ENCODE measurements around the gene PRRG2. TPM values are rescaled to one million over a fixed set of nuclear protein-coding genes. Genes with fewer than 3 reads are reported as not detected.

The PRRG2 gene
- total RNA-seq, 1 donor from 2014 or later = 0.76 TPM

DNA sequence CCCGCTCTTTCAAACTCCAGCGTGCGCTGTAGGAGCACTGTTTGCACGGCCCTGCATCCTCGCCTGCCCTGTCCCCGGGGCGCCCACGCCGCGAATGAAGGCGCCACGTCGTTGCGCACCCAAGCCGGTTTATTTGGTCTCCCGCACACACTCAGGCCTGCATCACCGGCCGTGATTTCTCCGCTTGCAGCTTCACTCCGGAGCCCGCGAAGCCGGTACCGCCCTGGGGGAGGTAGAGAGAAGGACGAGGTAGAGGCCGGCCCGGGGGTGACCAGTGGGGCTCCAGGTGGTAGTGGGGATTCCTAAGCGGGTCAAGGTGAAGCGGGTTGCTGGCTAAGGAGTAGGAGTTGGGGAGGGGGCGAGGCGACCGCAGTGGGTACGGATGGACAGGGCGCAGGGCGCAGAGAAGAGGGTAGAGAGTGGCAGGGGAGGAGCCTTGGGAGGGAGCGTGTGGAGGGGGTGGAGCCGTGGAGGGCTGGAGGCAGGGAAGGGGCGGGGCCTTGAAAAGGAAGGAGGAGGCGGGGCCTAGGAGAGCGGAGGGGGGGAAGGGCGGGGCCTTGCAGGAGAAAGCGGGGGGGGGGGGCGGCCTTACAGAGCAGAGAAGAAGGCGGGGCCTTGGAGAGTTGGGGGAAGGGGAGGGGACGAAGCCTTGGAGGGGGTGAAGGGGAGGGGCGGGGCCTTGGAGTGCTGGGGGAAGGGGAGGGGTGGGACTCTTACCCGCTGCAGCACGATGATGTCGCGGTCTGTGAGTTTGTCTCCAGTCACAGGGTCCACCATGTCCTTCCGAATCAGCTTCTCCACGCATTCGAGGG, 25.3 kb upstream of the PRRG2 start:
- DNase-seq (ENCODE audit: missing footprints) (no peak), ATAC-seq (peak; percentile 37)
- intact Hi-C loops (cut with DNase I) = no loop called here

DNA sequence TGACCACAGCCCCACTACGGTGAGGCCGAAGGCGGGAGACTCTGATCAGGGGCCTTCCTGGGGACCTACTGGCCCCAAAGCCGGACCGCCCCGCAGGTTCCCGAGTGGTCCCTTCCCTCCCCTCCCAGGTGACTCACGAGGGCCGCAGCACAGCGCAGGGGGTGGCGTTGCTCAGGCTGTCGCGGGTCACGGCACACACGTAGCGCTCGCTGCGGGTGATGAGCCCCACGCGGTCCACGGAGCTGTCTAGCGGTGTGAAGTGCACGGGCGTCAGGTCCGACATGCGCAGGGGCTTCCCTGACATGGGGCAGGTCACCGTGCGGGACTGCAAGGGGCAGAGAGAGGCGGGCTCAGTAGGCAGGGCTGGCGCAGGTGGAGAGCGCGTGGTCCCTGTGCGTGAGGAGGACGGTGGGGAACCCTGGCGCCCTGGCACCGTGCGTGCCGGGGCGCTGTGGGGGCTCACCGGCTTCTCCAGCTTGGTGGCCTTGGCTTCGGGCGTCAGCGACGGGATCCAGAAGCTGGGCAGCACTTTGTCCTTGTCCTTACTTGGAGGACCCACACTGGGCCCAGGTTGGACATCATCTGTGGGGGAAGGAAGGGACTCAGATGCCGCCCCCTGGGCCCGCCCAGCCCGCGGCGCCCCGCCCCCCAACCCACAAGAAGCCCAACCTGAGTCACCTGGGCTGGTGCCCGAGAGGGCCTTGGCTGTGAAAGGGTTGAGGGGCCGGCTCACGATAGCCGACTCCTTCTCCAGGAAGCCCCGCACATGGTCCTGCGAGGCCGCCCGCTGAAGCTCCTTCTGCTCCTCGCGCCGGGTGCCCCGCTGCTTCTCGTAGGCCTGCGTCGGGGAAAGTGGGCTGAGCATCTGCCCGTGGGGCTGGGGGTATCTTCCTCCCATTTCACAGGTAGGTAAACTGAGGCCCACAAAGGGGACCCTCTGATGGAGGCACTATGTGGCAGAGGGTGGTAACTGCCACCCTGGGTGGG, 24.4 kb upstream of the PRRG2 start:
- intact Hi-C loops (cut with DNase I) = no loop called here
- no peak for DNase-seq (ENCODE audit: missing footprints)
- ATAC-seq = no peak

DNA sequence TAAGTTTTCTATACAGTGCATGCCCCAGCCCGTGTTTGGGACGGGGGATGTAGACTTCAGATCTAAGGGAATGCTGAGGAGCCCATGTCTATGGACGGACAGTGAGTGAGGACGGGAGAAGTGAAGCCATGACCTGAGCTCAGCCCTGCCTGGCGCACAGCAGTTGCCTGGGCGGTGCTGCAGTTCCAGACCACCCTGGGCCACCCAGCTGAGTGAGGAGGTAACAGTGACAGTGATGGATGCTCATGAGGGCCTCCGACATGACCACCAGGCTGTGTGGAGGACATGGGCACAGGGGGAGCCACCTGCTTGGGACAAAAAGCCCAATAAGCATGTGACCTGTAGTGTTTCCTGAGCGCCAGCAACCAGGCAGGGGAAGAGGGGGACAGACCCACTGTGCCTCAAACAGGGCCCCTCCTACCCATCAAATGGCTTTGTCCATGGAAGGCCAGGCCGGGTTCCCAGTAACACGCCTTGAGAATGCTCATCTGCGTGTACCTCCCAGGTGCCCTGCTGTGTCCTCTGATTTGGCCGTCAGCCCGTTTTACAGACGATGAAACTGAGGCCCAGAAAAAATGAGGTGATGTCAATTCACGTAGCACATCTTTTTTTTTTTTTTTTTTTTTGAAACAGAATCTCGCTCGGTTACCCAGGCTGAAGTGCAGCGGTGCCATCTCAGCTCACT, 23.3 kb upstream of the PRRG2 start:
- ATAC-seq = no peak

DNA sequence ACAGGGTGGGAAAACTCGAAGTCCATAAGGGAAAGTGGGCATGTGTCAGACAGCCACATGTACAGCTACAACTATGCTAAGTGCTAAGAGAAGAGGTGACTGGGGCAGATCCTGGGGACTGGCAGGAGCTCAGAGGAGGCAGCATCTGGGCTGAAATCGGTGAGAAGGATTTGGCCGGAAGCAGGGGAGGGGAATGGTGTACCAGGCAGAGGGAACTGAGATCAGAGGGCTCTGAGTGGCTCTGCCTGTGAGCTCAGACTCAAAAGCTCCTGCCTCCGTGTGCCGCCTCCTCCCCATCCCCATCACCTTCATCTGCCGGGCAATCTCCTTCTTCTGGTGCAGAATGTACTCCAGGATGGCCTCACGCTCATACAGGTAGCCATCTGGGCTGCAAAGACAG, 22.5 kb upstream of the PRRG2 start:
- intact Hi-C loops (cut with DNase I) = no loop called here

More for the DNA sequence above, 23.3 kb upstream of the PRRG2 start:
- DNase-seq (ENCODE audit: missing footprints) = no peak
- intact Hi-C loops (cut with DNase I) = no loop called here

DNA sequence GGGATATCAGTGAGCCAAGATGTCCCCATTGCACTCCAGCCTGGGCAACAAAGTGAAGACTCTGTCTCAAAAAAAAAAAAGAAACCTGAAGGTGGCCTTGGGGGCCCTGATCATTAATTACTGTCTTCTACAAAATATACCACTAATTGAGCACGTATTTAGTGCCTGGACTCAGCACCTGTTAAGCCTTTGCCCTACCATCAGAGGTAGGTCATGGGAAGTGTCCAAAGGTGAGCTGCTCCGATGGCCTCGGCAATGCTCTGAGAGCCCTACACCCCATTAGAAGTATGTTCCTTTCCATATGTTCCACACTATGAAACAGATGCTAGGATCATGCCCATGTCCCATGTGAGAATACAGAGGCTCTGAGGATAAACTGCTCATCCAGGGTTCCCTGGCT, 21.7 kb upstream of the PRRG2 start:
- ATAC-seq (no peak), DNase-seq (ENCODE audit: missing footprints) (no peak)
- intact Hi-C loops (cut with DNase I) = no loop called here

More for the DNA sequence above, 22.5 kb upstream of the PRRG2 start:
- no peak for DNase-seq (ENCODE audit: missing footprints)
- ATAC-seq = no peak

DNA sequence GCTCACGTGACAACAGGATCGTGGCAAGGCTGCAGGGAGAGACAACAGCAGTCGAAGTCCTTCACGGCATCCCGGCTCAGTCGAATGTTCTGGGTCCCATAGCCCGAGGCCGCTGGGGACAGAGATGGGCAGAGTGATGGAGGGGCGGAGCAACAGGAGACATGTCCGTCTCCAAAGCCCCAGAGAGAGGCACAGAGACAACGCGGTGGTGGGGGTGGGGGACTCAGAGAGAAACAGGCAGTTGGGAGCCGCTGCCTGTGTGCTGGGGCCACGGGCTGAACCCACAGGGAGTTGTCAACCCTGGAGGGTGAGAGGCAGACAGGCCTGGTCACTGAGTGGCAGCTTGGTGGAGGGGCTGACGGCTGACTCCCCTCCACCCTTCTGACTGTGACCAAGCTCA, 21.2 kb upstream of the PRRG2 start:
- DNase-seq (ENCODE audit: missing footprints) (no peak), ATAC-seq (peak; percentile 12)
- intact Hi-C loops (cut with DNase I) = loop anchor here (10.0 kb wide), 1 partner anchor 335 kb away; no protein-coding TSS in a partner anchor

DNA sequence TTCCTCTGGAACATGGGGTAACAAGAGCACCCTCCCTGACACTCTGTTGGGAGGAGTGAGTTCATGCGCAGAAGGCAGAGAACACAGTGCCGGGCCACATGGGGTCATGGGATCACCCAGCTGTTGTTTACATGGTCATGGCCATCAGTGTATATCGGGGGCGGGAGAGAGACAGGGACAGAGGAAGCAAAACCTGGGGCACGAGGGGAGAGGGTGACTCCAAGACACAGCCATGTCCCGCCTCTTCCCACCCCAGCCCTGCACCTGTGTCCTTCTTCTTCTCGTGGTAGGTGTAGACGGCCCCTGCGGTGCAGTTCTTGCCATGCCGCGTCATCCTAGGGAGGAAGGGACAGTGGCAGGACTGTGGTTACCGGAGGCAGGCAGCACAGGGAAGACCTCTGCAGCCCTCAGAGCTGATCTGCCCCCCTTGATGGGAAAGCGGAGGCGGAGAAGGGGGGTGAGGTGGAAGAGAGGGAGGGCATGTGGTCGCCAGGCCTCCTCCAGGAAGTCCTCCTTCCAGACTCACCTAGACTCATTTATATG, 20.7 kb upstream of the PRRG2 start:
- DNase-seq (ENCODE audit: missing footprints) = no peak
- intact Hi-C loops (cut with DNase I) = loop anchor here (10.0 kb wide), 1 partner anchor 336 kb away; no protein-coding TSS in a partner anchor
- peak; percentile 50 for ATAC-seq

DNA sequence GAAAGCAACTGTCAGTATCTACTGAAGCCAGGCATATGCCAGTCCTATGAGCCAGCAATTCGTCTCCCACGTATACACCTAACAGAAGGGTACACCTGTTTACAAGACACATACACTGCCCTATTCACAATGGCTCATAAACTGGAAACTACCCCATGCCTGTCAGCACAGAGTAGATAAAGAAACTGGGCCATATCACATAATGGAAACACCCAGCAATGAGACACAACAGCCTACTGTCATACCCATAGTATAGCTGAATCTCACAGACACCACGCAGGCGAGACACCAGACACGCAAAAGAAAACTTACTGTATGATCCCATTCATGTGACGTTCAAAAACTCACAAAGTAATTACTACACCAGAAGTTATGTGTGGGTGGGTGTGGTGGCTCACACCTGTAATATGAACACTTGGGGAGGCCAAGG, 16.5 kb upstream of the PRRG2 start:
- ATAC-seq = no peak
- no peak for DNase-seq (ENCODE audit: missing footprints)
- intact Hi-C loops (cut with DNase I) = loop anchor here (10.0 kb wide), 1 partner anchor 340 kb away; no protein-coding TSS in a partner anchor

DNA sequence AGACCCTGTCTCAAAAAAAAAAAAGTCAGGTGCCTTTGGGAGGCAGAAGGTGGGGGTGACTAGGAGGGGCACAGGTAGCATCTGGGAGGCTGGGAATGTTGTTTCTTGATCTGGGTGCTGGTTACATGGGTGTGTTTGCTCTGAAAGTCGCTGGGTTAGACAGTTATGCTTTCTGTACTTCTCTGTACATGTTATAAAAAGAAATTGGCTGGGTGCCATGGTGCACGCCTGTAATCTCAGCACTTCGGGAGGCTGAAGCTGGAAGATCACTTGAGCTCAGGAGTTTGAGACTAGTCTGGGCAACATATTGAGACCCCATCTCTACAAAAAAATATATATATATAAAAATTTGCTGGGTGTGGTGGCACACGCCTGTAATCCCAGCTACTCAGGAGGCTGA, 15.9 kb upstream of the PRRG2 start:
- no peak for DNase-seq (ENCODE audit: missing footprints)
- intact Hi-C loops (cut with DNase I) = loop anchor here (10.0 kb wide), 1 partner anchor 340 kb away; no protein-coding TSS in a partner anchor
- peak; percentile 64 for ATAC-seq

DNA sequence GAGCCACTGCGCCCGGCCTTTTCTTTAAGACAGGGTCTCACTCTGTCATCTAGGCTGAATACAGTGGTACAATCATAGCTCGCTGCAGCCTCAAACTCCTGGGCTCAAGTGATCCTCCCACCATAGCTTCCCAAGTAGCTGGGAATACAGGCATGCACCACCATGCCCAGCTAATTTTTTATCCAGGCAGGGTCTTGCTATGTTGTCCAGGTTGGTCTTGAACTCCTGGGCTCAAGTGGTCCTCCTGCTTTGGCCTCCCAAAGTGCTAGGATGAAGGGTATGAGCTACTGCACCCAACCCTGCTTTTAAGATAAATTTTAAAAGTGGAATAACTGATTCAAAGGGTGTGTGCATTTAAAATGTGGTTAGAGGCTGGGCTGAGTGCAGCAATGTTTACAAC, 14.8 kb upstream of the PRRG2 start:
- no peak for DNase-seq (ENCODE audit: missing footprints)
- intact Hi-C loops (cut with DNase I) = loop anchor here (10.0 kb wide), 1 partner anchor 342 kb away; no protein-coding TSS in a partner anchor
- ATAC-seq = no peak

DNA sequence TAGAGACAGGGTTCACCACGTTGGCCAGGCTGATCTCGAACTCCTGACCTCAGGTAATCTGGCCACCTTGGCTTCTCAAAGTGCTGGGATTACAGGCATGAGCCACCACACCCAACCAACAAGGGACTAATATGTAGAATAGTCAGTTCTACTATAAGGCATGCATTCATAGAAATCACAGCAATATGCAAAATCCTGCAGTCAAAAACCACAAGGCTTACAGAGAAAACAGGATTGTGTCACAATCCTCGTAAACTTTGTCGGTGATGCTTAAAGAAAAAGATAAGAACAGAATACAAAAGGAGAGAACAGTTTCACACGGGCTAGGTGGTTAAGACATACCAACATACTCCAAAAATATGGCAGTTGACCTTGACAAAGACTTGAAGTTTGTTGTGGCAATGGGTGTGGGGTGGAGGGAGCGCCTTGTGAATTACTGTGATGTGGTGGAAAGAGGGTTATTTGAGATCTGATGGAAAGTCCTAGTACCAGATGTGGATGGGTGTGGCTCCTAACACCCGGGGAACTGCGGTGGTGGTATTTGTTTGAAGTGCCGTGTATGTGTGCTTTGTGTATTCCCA, 13.2 kb upstream of the PRRG2 start:
- intact Hi-C loops (cut with DNase I) = loop anchor here (10.0 kb wide), 1 partner anchor 343 kb away; no protein-coding TSS in a partner anchor
- no peak for ATAC-seq
- DNase-seq (ENCODE audit: missing footprints) = no peak

DNA sequence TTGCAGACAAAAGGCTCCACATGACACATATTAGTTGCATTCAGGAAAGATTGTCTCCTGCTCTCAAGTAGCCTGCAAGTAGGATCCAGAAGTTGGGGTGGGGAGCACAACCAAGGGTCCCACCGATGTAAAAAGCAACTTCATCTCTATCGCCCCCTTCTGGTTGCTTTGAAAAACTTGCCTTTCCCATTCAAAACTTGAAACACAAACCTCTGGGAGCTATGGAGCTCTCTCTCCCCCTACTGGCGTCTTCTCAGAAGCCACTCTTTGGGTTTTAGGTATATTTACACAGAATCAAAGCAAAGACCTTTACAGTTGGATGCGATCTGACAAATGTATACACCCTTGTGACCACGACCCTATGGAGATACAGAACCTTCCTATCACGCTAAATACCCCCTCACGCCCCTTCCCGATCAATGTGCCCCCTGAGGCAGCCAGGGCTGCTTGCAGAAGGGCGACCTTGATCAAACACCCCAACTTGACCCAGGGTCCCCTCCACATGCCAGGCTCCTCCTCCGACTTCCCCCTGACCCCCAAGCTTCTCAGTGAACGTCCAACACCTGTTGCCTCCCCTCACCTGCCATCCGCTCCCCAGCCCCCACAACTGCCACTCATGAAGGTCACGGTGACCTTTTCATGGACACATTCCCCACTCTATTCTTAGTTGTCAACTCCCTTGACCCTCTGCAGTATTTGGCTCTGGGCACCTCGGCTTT, 10.8 kb upstream of the PRRG2 start:
- ATAC-seq (peak; percentile 71), DNase-seq (ENCODE audit: missing footprints) (no peak)
- intact Hi-C loops (cut with DNase I) = loop anchor here (2.0 to 5.0 kb wide), 2 partner anchors 67 to 102 kb away; no protein-coding TSS in a partner anchor

DNA sequence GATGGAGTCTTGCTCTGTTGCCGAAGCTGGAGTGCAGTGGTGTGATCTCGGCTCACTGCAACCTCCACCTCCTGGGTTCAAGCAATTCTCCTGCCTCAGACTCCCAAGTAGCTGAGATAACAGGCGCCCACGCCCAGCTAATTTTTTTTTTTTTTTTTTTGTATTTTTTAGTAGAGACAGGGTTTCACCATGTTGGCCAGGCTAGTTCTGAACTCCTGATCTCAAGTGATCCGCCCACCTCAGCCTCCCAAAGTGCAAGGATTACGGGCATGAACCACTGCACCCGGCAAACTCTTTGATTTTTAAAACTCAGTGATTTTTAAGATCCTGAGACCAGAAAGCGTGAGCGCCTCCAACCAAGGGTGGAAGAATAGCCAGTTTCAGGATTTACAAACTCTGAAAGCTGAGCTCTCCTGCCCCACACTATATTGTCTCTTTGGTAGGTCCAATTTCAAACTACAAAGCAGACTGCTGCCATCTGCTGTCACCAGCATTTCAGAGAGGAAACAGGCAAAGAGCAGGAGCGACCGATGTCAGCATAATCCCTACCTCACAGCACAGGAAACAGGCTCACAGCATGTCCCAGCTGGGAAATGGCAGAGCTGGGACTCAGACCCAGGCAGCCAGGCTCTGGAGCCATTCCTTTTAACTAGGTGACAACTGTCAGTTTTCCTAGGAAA, 10.0 kb upstream of the PRRG2 start:
- DNase-seq (ENCODE audit: missing footprints) = no peak
- intact Hi-C loops (cut with DNase I) = loop anchor here (2.0 to 5.0 kb wide), 2 partner anchors 68 to 101 kb away; no protein-coding TSS in a partner anchor

DNA sequence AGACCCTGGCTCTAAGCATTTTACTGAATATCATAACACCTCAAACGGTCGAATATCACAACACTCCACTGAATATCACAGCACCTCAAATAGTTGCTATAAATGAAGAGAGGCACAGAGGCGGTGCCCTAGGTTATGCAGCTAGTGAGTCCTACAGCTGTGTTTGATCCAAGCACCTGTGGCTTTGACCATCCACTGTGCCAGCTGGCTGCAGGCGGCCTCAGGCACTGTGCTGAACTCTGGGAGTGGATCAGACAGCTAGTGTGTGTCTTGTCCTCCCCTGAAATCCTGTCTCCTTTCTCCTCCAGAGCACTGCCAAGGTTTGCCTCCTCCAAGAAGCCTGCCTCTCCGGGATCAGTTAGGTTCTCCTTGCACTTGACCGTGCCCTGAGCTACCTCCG, 8.1 kb upstream of the PRRG2 start:
- intact Hi-C loops (cut with DNase I) = loop anchor here (5.0 kb wide), 1 partner anchor 99 kb away; no protein-coding TSS in a partner anchor
- no peak for DNase-seq (ENCODE audit: missing footprints)
- no peak for ATAC-seq

More for the DNA sequence above, 10.0 kb upstream of the PRRG2 start:
- peak; percentile 72 for ATAC-seq

DNA sequence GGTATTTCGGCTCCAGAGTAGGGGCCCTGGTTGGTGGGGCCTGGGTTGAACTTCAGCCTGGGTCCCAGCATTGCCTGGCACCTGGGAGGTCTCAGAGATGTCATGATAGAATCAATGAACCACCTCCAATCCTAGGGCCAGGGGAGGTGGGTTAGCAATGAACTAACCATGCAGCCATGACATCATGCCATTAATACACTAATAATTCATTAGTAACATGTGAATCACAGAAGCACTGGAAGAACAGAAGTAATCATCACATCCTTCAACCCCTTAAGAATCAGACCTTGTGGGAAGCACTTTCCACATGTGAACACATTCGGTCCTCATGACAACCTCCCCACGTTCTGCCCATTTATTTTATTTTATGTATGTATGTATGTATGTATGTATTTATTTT, 7.7 kb upstream of the PRRG2 start:
- no peak for DNase-seq (ENCODE audit: missing footprints)
- intact Hi-C loops (cut with DNase I) = loop anchor here (5.0 kb wide), 1 partner anchor 99 kb away; no protein-coding TSS in a partner anchor
- ATAC-seq = no peak

DNA sequence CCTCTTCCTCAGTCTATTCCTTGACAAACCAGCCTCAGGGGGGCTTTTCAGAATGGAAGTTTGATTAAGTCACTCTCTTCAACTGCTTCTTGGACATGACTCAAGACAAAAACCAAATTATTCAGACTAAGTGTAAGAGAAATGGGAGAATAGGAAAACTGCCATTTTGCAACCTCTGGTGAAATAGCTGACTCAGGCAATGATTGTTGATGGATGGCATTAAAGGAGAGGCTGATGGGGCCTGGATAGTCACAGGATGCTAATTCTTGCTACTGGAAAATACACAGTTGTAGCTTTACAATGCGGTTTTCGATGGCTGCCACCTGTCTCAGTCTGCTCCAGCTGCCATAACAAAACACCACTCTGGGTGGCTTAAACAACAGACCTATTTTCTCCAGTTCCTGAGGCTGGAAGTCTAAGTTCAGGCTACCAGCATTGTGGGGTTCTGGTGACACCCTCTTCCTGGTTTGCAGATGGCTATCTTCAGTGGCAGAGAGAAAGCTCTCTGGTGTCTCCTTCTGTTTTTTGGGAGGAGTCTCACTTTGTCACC, 6.8 kb upstream of the PRRG2 start:
- intact Hi-C loops (cut with DNase I) = loop anchor here (5.0 kb wide), 1 partner anchor 98 kb away; no protein-coding TSS in a partner anchor
- no peak for ATAC-seq
- no peak for DNase-seq (ENCODE audit: missing footprints)
